ENCODE data around the gene ZSWIM4.

- TF ChIP-seq, protein P1, sequence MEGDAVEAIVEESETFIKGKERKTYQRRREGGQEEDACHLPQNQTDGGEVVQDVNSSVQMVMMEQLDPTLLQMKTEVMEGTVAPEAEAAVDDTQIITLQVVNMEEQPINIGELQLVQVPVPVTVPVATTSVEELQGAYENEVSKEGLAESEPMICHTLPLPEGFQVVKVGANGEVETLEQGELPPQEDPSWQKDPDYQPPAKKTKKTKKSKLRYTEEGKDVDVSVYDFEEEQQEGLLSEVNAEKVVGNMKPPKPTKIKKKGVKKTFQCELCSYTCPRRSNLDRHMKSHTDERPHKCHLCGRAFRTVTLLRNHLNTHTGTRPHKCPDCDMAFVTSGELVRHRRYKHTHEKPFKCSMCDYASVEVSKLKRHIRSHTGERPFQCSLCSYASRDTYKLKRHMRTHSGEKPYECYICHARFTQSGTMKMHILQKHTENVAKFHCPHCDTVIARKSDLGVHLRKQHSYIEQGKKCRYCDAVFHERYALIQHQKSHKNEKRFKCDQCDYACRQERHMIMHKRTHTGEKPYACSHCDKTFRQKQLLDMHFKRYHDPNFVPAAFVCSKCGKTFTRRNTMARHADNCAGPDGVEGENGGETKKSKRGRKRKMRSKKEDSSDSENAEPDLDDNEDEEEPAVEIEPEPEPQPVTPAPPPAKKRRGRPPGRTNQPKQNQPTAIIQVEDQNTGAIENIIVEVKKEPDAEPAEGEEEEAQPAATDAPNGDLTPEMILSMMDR (IDR thresholded peaks at IDR 0.05; ENCODE audit: poor library complexity, severe bottlenecking) = no peak
- TF ChIP-seq MXI1 (conservative IDR thresholded peaks at IDR 0.05; ENCODE audit: poor library complexity, severe bottlenecking) (no peak), TAF1 (IDR thresholded peaks at IDR 0.05; ENCODE audit: low read depth) (no peak), EP300 (conservative IDR thresholded peaks at IDR 0.05; ENCODE audit: poor library complexity, severe bottlenecking) (no peak), REST (IDR thresholded peaks at IDR 0.05; ENCODE audit: borderline replicate concordance) (no peak)
These were observed 866 bp upstream of the ZSWIM4 start for GRCh38 chr19:13794398-13794756.

All from neural cell (in vitro differentiated cells).